HepG2 (cell line): ENCODE data around the gene BAHD1. TPM values are rescaled to one million over a fixed set of nuclear protein-coding genes. Genes with fewer than 3 reads are reported as not detected.
A peak's percentile ranks its signal among the peaks of the same experiment; 100 is the strongest.

Experiments
- BRF2 ChIP-seq: sonication (generic); formaldehyde crosslinking; IDR thresholded peaks from 2 replicates; pipeline ENCODE4 v1.8.1; 2022; ENCODE audit warnings: mild to moderate bottlenecking, missing genetic modification reagents
- CHD2 ChIP-seq: IDR thresholded peaks from 2 replicates; pipeline ENCODE4 v1.6.1; 2011; ENCODE audit warnings: low read depth, low read length, improper control_type of control experiment
- CREBL2 ChIP-seq: sonication (generic); formaldehyde crosslinking; IDR thresholded peaks from 2 replicates; pipeline ENCODE4 v1.8.1; 2023; ENCODE audit warnings: missing genetic modification reagents, mild to moderate bottlenecking, borderline replicate concordance
- E2F2 ChIP-seq: sonication (generic); formaldehyde crosslinking; IDR thresholded peaks from 2 replicates; pipeline ENCODE4 v1.4.0; 2020; ENCODE audit warnings: missing genetic modification reagents, borderline replicate concordance
- FOXC1 ChIP-seq: sonication (generic); formaldehyde crosslinking; IDR thresholded peaks from 2 replicates; pipeline ENCODE4 v1.8.0; 2022; ENCODE audit warnings: mild to moderate bottlenecking, missing genetic modification reagents, borderline replicate concordance
- GATAD2A ChIP-seq: IDR thresholded peaks from 2 replicates; pipeline ENCODE4 v1.6.1; 2016
- HES4 ChIP-seq: sonication (generic); formaldehyde crosslinking; IDR thresholded peaks from 2 replicates; pipeline ENCODE4 v1.9.0; 2021; ENCODE audit warnings: mild to moderate bottlenecking, missing genetic modification reagents, borderline replicate concordance
- HNRNPH1 ChIP-seq: fragments of 200-400 bp; formaldehyde crosslinking; optimal IDR thresholded peaks from 2 replicates; pipeline ENCODE3; 2017; ENCODE audit warnings: mild to moderate bottlenecking, low read depth, low read length
- MYPOP ChIP-seq: sonication (generic); formaldehyde crosslinking; IDR thresholded peaks from 2 replicates; pipeline ENCODE4 v1.8.1; 2023; ENCODE audit warnings: mild to moderate bottlenecking, moderate library complexity, missing genetic modification reagents
- PCBP1 ChIP-seq: fragments of 200-400 bp; formaldehyde crosslinking; IDR thresholded peaks from 2 replicates; pipeline ENCODE4 v1.6.1; 2017; ENCODE audit warnings: mild to moderate bottlenecking, low read depth, low read length, borderline replicate concordance
- PHF5A ChIP-seq: IDR thresholded peaks from one replicate; pipeline ENCODE4 v1.6.1; 2018; ENCODE audit warnings: low read depth, missing genetic modification reagents; ENCODE audit not compliant: unreplicated experiment
- RBAK ChIP-seq: sonication (generic); formaldehyde crosslinking; IDR thresholded peaks from 2 replicates; pipeline ENCODE4 v1.5.1; 2020; ENCODE audit warnings: mild to moderate bottlenecking, missing genetic modification reagents
- REPIN1 ChIP-seq: sonication (generic); formaldehyde crosslinking; IDR thresholded peaks from 2 replicates; pipeline ENCODE4 v1.8.0; 2022; ENCODE audit warnings: missing genetic modification reagents, low read depth, mild to moderate bottlenecking, borderline replicate concordance
- SKIL ChIP-seq: sonication (generic); formaldehyde crosslinking; IDR thresholded peaks from 2 replicates; pipeline ENCODE4 v1.8.0; 2022; ENCODE audit warnings: missing genetic modification reagents, mild to moderate bottlenecking, moderate library complexity, borderline replicate concordance
- SSRP1 ChIP-seq: IDR thresholded peaks from 2 replicates; pipeline ENCODE4 v1.6.1; 2016; ENCODE audit warnings: control low read depth
- TAF15 ChIP-seq: fragments of 200-400 bp; formaldehyde crosslinking; IDR thresholded peaks from one replicate; pipeline ENCODE4 v1.6.1; 2018; ENCODE audit warnings: mild to moderate bottlenecking, low read depth, low read length; ENCODE audit not compliant: poor library complexity, severe bottlenecking
- TGIF2 ChIP-seq: IDR thresholded peaks from 2 replicates; pipeline ENCODE4 v1.6.1; 2016; ENCODE audit warnings: control low read depth, missing compliant biosample characterization
- WIZ ChIP-seq: sonication (generic); formaldehyde crosslinking; IDR thresholded peaks from 2 replicates; pipeline ENCODE4 v1.5.1; 2020; ENCODE audit warnings: mild to moderate bottlenecking, missing genetic modification reagents
- ZNF333 ChIP-seq: sonication (generic); formaldehyde crosslinking; IDR thresholded peaks from 2 replicates; pipeline ENCODE4 v1.4.0; 2020; ENCODE audit warnings: mild to moderate bottlenecking, missing genetic modification reagents, borderline replicate concordance
- ZNF441 ChIP-seq: sonication (generic); formaldehyde crosslinking; IDR thresholded peaks from 2 replicates; pipeline ENCODE4 v1.7.0; 2021; ENCODE audit warnings: missing genetic modification reagents, borderline replicate concordance
- ZNF501 ChIP-seq: sonication (generic); formaldehyde crosslinking; IDR thresholded peaks from 2 replicates; pipeline ENCODE4 v1.5.1; 2020; ENCODE audit warnings: mild to moderate bottlenecking, moderate library complexity, missing genetic modification reagents
- ZNF510 ChIP-seq: sonication (generic); formaldehyde crosslinking; IDR thresholded peaks from 2 replicates; pipeline ENCODE4 v1.4.0; 2020; ENCODE audit warnings: low read depth, mild to moderate bottlenecking, missing genetic modification reagents
- ZNF562 ChIP-seq: sonication (generic); formaldehyde crosslinking; IDR thresholded peaks from 2 replicates; pipeline ENCODE4 v1.8.0; 2022; ENCODE audit warnings: missing genetic modification reagents, borderline replicate concordance
- ZNF569 ChIP-seq: sonication (generic); formaldehyde crosslinking; IDR thresholded peaks from 2 replicates; pipeline ENCODE4 v1.5.0; 2020; ENCODE audit warnings: mild to moderate bottlenecking, missing genetic modification reagents, moderate library complexity, borderline replicate concordance
- ZNF572 ChIP-seq: sonication (generic); formaldehyde crosslinking; IDR thresholded peaks from 2 replicates; pipeline ENCODE4 v1.5.1; 2020; ENCODE audit warnings: mild to moderate bottlenecking, missing genetic modification reagents
- polyA plus RNA-seq, 8 experiments: library from polyadenylated mRNA; depleted of rRNA in 3 of 8; stranded (reverse) in 7 of 8; unstranded in 1 of 8; fragments of >200 nt; fragmentation: Illumina TruSeq in 4 of 8; extraction: Trizol in 4 of 8; gene quantifications; 2 replicates each; pipeline versions ENCODE4 v1.2.1 to v1.2.3, GENCODE V29; 2011 to 2016; ENCODE audit warnings: low read depth in 4 of 8, missing spikeins in 1 of 8, mixed read lengths in 1 of 8; ENCODE audit not compliant: insufficient read depth in 1 of 8
- total RNA-seq, 5 experiments: library from RNA; depleted of rRNA; stranded (reverse); fragments of >200 nt; fragmentation: Illumina TruSeq; extraction: Trizol; gene quantifications; 2 replicates each; pipeline ENCODE4 v1.2.3, GENCODE V29; 2016; ENCODE audit warnings: low read depth in 1 of 5

Gene BAHD1
- total and polyA plus RNA-seq, 2 of the 13 experiments (the other 11 are each of a cell fraction or from before 2014, with no cell fraction given), result 3.3 to 8.7 TPM

GRCh38 chr15:40511472-40512133, 70.8 kb downstream of the BAHD1 start (continued):
- TF ChIP-seq SKIL (CRISPR knock-in tag) (peak; percentile 98), WIZ (no peak), ZNF572 (CRISPR knock-in tag) (no peak), REPIN1 (CRISPR knock-in tag) (peak; percentile 64; the same call in 1 of the 2 replicates), TGIF2 (CRISPR knock-in tag) (no peak), ZNF510 (CRISPR knock-in tag) (no peak), E2F2 (CRISPR knock-in tag) (no peak), RBAK (CRISPR knock-in tag) (no peak), PHF5A (no peak), TAF15 (no peak), ZNF441 (CRISPR knock-in tag) (peak; percentile 81), ZNF569 (CRISPR knock-in tag) (no peak), ZNF501 (CRISPR knock-in tag) (peak; percentile 74; the same call in 1 of the 2 replicates), HNRNPH1 (no peak), BRF2 (CRISPR knock-in tag) (0 out of 2 replicates have a peak, but pooled peaks have one; percentile 73), FOXC1 (CRISPR knock-in tag) (peak; percentile 72), GATAD2A (no peak; the same call in 1 of the 2 replicates), HES4 (CRISPR knock-in tag) (no peak), SSRP1 (CRISPR knock-in tag) (no peak), CREBL2 (CRISPR knock-in tag) (no peak), ZNF333 (CRISPR knock-in tag) (no peak), PCBP1 (no peak), MYPOP (CRISPR knock-in tag) (peak; percentile 99), ZNF562 (CRISPR knock-in tag) (no peak), CHD2 (no peak)
